ENCODE measurements around the gene SYF2. TPM values are rescaled to one million over a fixed set of nuclear protein-coding genes. Genes with fewer than 3 reads are reported as not detected.

Gene SYF2
- total RNA-seq, 1 donor, result 39.4 TPM

DNA sequence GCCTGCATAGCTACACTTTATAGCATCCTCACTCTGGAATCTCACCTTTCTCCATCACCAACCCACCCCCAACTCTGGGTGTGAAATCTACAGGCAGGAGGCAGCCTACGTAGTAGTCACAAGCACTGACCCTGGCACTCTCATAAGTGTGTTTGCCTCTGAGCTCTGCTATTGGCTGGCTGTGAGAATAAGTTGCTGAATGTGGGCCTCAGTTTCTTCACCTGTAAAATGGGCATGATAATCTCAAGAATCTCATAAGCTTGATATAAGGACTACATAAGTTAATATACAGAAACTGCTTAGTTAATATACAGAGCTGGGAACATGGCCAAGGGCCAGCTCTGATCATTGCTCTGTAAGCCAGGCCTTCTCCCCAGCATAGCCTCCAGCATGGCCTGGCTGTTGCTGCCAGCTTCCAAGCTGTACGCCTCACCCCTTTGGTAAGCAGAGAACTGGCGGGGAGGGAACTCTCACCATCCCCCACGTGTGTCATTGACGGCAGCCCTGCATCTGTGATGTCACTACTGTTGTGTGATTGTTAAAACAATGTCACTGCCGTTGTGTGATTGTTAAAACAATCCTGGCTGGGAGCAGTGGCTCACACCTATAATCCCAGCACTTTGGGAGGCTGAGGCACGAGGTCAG, 53.3 kb downstream of the SYF2 start:
- no peaks in the 10 kb centered on the region for H3K9me3 ChIP-seq (ENCODE audit: low read depth, low read length)
- H3K36me3 ChIP-seq (ENCODE audit: insufficient read depth, low read length), result no peaks in the 10 kb centered on the region
- TF ChIP-seq, protein P1, sequence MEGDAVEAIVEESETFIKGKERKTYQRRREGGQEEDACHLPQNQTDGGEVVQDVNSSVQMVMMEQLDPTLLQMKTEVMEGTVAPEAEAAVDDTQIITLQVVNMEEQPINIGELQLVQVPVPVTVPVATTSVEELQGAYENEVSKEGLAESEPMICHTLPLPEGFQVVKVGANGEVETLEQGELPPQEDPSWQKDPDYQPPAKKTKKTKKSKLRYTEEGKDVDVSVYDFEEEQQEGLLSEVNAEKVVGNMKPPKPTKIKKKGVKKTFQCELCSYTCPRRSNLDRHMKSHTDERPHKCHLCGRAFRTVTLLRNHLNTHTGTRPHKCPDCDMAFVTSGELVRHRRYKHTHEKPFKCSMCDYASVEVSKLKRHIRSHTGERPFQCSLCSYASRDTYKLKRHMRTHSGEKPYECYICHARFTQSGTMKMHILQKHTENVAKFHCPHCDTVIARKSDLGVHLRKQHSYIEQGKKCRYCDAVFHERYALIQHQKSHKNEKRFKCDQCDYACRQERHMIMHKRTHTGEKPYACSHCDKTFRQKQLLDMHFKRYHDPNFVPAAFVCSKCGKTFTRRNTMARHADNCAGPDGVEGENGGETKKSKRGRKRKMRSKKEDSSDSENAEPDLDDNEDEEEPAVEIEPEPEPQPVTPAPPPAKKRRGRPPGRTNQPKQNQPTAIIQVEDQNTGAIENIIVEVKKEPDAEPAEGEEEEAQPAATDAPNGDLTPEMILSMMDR (IDR thresholded peaks at IDR 0.05; ENCODE audit: extremely low read depth, low read depth, low read length), result no peak

DNA sequence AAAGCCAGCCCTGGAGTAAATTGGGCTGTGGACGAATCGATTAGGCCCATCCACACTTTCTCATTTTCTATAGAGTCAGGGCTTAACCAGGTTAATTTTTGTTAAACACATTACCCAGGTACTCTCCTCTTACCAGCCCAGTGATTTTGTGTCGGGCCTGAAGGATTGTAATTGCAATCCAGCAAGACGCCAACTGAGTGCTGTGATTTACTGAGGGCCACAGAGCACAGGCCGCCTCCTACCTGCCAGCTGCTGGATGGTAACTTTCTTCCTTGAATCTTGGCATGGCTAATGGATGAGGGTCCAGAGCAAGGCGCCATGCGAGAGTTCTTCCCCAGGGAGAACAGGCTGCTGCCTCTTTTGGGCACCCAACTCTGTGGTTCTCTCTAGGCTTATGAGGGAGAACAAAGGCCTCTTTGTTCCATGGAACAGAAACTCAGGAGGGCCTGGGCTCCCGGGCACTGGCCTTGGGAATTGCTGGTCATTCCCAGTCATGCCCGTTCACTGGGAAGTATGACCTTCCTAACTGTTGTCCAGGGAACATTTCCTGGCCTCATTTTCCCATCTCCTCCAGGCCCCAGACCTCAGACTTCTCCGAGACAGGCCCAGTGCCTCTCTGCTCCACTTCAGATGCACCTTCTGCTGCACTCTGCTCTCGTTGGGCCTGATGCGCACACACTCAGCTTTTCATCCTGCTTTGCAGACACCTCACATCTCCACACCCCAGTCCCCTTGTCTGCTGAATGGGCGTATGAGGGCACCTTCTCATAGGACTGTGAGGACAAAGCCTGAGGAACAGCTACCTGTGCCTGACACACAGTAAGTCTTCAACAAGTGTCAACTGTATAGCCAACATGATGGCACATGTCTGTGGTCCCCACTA, 57.3 kb downstream of the SYF2 start:
- TF ChIP-seq, protein P1 (IDR thresholded peaks at IDR 0.05; ENCODE audit: extremely low read depth, low read depth, low read length), result no peak
- H3K79me2 ChIP-seq (ENCODE audit: insufficient read depth, low read length), result no peaks in the 10 kb centered on the region
- H3K4me3 ChIP-seq (ENCODE audit: insufficient read depth, low read length), result no peak overlapping the region
- H3K27ac ChIP-seq (ENCODE audit: low read depth, low read length), result no peak overlapping the region
- no peaks in the 10 kb centered on the region for H3K4me1 ChIP-seq (ENCODE audit: insufficient read depth, low read length)
- no peak overlapping the region for H3K4me2 ChIP-seq (ENCODE audit: insufficient read depth, low read length)
- no peak overlapping the region for H2AFZ ChIP-seq (ENCODE audit: low read length)
- no peak for DNase-seq (ENCODE audit: insufficient read length, low spot score, missing footprints)
- no peaks in the 10 kb centered on the region for H3K36me3 ChIP-seq (ENCODE audit: insufficient read depth, low read length)
- H3K9me3 ChIP-seq (ENCODE audit: low read depth, low read length), result no peaks in the 10 kb centered on the region
- H3K27me3 ChIP-seq (ENCODE audit: insufficient read depth, low read length), result peaks cover 10% of the 10 kb centered on the region
- no peaks in the 10 kb centered on the region for H4K20me1 ChIP-seq (ENCODE audit: insufficient read depth, low read length)

More for the DNA sequence above, 53.3 kb downstream of the SYF2 start:
- H3K4me1 ChIP-seq (ENCODE audit: insufficient read depth, low read length), result peaks cover 6% of the 10 kb centered on the region
- peaks cover 6% of the 10 kb centered on the region for H3K27me3 ChIP-seq (ENCODE audit: insufficient read depth, low read length)
- no peak overlapping the region for H2AFZ ChIP-seq (ENCODE audit: low read length)
- H4K20me1 ChIP-seq (ENCODE audit: insufficient read depth, low read length), result no peaks in the 10 kb centered on the region
- no peak for DNase-seq (ENCODE audit: insufficient read length, low spot score, missing footprints)
- H3K27ac ChIP-seq (ENCODE audit: low read depth, low read length), result no peak overlapping the region
- no peak overlapping the region for H3K4me2 ChIP-seq (ENCODE audit: insufficient read depth, low read length)
- H3K4me3 ChIP-seq (ENCODE audit: insufficient read depth, low read length), result no peak overlapping the region
- no peaks in the 10 kb centered on the region for H3K79me2 ChIP-seq (ENCODE audit: insufficient read depth, low read length)

DNA sequence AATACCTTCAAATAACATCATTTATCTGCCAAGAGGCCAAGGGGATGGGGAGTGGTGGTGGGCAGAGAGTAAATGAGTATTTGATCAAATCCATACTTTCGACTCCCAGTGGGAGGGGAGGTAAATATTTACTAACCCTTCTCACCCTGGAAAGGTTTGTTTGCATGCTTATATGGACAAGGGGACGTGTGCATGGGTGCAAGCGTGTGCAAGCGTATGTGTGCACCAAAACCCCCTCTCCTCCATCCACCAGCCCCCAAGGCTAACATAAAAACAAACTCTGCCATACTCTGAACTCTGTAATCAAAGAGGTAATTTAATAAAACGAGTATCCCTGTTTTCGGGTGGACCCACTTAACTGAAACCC, 58.0 kb downstream of the SYF2 start:
- Histone ChIP-seq H2AFZ (ENCODE audit: low read length) (no peak overlapping the region), H3K27me3 (ENCODE audit: insufficient read depth, low read length) (peaks cover 10% of the 10 kb centered on the region), H3K9me3 (ENCODE audit: low read depth, low read length) (no peaks in the 10 kb centered on the region), H3K36me3 (ENCODE audit: insufficient read depth, low read length) (no peaks in the 10 kb centered on the region), H3K4me3 (ENCODE audit: insufficient read depth, low read length) (no peak overlapping the region), H3K79me2 (ENCODE audit: insufficient read depth, low read length) (no peaks in the 10 kb centered on the region), H3K4me1 (ENCODE audit: insufficient read depth, low read length) (no peaks in the 10 kb centered on the region), H3K27ac (ENCODE audit: low read depth, low read length) (no peak overlapping the region), H4K20me1 (ENCODE audit: insufficient read depth, low read length) (no peaks in the 10 kb centered on the region), H3K4me2 (ENCODE audit: insufficient read depth, low read length) (no peak overlapping the region)
- TF ChIP-seq, protein P1 (IDR thresholded peaks at IDR 0.05; ENCODE audit: extremely low read depth, low read depth, low read length), result no peak
- DNase-seq (ENCODE audit: insufficient read length, low spot score, missing footprints), result no peak

DNA sequence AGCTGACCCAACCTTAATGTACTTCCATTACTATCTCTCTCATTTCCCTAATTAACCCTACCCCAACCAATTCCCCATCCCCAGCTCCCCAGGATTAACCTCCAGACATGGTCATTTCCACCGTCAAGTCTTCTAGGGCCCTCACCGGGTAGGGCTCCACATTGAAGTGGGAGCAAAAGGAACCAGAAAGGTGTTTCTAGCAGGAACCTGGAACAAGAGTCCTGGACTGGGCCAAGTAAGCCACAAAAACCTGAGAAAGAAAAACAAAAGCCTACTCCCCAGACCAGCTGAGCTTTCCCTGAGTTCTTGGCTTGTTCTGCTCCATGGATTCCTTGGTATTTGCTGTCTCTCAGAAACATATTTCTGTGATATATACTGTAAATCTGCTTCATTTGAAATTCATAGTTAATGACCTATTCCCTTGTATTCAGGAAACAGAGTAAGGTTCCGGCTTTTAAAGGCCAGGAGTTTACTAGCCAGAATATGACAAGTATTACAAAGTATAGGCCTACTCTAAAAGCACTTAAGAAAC, 58.4 kb downstream of the SYF2 start:
- H3K27me3 ChIP-seq (ENCODE audit: insufficient read depth, low read length), result peaks cover 10% of the 10 kb centered on the region
- H3K36me3 ChIP-seq (ENCODE audit: insufficient read depth, low read length), result no peaks in the 10 kb centered on the region
- no peak for DNase-seq (ENCODE audit: insufficient read length, low spot score, missing footprints)
- no peak overlapping the region for H3K4me3 ChIP-seq (ENCODE audit: insufficient read depth, low read length)
- no peak overlapping the region for H3K4me2 ChIP-seq (ENCODE audit: insufficient read depth, low read length)
- TF ChIP-seq, protein P1 (IDR thresholded peaks at IDR 0.05; ENCODE audit: extremely low read depth, low read depth, low read length), result no peak
- no peaks in the 10 kb centered on the region for H4K20me1 ChIP-seq (ENCODE audit: insufficient read depth, low read length)
- no peaks in the 10 kb centered on the region for H3K4me1 ChIP-seq (ENCODE audit: insufficient read depth, low read length)
- H3K79me2 ChIP-seq (ENCODE audit: insufficient read depth, low read length), result no peaks in the 10 kb centered on the region
- H2AFZ ChIP-seq (ENCODE audit: low read length), result no peak overlapping the region
- H3K9me3 ChIP-seq (ENCODE audit: low read depth, low read length), result no peaks in the 10 kb centered on the region
- H3K27ac ChIP-seq (ENCODE audit: low read depth, low read length), result no peak overlapping the region

All from osteoblast (primary cell).